ENCODE measurements around the gene SLC6A15.

Gene SLC6A15

DNA sequence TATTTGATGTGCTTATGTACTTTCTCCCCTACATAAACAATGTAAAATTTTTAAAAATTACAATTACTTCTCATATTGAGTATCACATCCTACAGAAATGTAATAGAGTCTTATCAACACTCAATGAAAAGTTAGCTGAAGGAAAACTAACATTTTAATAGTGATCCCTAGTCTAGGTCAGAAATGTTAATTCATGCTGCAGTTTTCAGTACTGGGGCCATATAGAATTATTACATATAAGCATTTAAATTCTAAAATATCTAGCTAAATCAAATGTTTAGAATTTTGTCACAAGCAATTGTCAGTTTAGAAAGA lies 37.8 kb downstream of the SLC6A15 start:
- DNase-seq (ENCODE audit: low read depth in 2 of 2), result no peak

DNA sequence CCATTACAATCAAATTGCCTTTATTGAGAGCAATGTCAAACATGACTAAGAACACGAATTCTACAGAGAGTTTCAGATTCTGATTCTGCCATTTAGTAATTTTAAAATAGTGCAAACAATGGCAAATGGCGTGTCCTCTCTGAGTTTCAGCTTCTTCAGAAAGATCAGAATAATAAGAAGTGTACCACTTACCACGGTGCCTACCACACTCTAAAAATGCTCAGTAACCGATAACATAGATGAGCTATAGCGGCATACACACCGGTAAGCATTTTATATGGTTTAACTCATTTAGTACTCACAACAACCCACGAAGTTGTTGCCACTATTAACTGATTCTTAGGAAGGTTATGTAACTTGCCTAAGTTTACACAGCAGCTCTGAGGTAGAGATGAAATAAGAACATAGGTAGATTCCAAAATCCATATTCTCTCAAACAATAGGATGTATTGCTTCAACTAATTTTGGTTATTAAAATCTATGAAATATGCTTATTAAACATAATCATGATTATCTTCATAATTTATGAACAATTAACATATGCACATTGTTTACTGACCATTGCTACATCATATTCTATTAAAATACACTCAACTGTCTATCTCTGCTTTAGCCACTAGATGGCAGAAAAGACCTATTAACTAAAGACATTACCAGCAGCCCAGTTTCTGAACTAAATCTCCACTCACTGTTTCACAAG lies 38.3 kb downstream of the SLC6A15 start:
- no peak for DNase-seq (ENCODE audit: low read depth in 2 of 2)

DNA sequence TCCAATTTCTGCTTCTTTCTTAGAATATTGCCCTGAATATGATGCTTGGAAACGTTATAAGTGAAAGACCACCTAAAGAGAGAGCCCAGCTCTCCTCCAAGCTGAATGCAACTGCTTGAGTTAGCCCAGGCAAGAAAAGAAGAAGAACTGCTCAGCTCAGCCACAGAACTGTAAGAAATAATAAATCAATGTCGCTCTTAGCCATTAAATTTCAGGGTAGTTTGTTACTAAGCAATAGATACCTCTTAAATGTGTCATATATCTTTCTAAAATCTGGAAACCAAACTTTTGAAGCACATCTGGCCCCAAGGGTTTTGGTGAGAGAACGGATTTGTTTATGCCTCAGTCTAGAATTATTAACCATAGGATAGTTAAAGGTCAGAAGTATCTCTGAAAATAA lies 50.4 kb downstream of the SLC6A15 start:
- DNase-seq (ENCODE audit: low read depth in 2 of 2), result no peak

DNA sequence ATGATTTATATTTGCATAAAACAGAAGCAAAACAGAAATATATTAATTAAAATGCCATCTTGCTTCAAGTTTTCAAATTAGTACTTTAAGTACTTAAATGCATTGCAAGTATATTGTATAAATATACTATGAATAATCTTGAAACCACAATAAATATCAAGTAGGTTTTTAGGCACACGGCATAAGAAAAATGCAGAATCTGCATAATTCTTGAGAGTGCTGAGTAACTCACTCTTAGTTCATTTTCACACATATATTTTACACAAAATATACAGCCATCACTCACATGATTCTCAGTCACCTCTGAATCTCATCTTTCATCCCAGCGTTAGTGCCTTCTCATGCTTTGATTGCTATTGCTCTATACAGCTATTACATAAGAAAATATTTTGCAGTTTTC lies 51.9 kb downstream of the SLC6A15 start:
- DNase-seq (ENCODE audit: low read depth in 2 of 2), result no peak

DNA sequence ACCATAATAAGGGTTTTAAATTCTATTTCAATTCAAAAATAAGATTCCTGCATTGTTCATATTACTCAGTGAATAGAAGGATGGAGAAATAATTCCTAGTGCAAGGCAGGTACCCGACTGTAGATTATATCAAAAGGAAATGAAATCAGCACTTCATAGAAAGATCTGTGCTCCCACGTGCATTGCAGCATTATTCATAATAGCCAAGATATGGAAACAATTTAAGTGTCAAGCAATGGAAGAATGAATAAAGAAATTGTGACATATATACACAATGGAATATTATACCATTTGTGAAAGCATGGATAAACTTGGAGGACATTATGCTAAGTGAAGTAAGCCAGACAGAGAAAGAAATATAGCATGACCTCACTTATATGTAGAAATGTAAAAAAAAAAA lies 53.8 kb downstream of the SLC6A15 start:
- DNase-seq (ENCODE audit: low read depth in 2 of 2), result no peak

DNA sequence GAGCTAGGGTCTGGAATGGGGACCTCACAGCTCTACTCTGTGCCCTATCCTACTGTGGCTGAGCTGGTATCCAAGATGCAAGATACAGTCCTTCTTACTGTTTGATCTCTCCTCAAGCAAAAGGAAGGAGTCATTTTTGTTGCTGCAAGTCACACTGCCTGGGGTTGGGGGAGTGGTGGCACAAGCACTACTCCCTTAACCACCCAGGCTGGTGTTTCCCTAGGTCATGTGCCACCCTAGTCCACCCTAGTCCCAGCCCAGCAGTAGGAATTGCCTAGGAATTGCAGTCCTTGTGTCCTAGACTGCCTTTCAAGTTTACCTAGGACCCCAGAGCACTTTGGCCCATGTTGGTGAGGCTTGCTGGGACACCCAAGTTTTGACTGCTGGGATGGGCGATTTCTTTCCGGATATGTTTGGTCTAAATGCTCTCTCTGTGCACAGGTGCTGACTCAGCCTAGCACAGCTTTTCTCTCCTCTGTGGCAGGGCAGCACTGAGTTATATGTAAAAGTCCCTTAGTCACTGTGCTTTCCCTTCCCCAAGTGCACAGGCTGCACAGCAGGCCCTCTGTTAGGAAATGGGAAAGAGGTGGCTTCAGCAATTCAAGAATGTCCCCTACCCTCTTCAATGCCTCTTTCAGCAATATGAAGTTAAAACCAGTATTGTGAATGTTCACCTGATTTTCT lies 54.9 kb downstream of the SLC6A15 start:
- no peak for DNase-seq (ENCODE audit: low read depth in 2 of 2)

DNA sequence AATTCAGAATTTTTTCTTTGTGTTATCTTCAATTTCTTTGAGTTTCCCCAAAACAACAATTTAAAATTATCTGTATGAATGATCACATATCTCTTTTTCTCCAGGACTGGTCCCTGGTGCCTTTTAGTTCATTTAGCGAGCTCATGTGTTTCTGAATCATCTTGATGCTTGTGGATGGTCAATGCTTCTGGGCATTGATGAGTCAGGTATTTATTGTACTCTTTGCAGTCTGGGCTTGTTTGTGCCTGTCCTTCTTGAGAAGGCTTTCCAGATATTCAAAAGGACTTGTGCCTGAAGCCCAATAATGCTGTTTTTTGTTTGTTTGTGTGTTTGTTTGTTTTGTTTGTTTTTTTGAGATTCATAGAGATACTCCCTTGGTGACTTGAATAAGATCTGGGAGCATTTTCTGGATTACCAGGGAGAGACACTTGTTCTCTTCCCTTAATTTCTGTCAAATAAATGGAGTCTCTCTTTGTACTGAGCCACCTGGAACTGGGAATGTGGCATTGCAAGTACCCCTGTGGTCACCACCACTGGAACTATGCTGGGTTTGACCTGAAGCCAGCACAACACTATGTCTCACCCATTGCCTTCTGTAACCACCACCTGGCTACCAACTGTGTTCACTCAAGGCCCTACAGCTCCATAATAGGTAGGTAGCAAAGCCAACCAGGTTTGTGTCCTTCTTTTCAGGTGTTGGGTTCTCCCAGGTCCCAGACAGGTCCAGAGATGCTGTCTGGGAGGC lies 56.3 kb downstream of the SLC6A15 start:
- no peak for DNase-seq (ENCODE audit: low read depth in 2 of 2)

DNA sequence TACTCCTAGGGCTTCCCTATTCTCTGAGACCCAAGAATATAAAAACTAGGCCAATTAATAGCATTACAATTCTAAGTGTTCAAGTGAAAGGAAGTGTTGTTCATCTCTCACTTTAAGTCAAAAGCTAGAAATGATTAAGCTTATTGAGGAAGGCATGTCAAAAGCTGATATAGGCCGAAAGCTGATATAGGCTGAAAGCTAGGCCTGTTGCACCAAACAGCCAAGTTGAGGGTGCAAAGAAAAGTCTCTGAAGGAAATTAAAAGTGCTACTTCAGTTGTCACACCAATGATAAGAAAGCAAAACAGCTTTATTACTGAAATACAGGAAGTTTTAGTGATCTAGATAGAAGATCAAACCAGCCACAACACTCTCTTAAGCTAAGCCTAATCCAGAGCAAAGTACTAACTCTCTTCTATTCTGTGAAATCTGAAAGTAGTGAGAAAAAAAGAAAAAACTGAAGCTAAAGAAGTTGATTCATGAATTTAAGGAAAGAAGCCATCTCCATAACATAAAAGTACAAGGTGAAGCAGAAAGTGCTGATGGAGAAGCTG lies 68.9 kb downstream of the SLC6A15 start:
- no peak for DNase-seq (ENCODE audit: low read depth in 2 of 2)

DNA sequence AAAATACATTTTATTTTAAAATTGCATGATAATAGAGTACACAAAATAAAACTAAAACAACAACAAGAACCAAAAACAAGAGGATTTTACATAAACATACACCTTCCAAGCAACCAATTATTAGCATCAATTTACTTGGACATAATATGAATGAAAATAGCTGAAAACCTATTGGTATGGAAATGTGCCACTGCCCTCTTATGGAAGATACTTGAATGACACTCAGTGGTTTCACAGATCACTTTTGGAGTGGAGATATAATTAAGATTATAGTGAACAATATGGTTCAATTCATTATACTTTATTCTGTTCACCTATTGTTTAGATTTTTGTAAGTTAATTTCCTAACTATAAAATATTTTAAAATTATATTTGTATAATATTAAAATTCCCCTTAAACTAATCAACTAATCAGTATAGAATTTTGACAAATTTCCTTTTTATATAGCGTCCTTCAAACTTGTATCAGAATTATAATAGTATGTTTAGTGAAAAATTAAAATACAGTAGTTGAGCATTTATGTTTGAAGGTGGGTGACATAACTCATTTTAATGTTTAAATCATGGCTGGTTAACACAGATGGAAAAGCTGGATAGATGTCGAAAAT lies 70.1 kb downstream of the SLC6A15 start:
- DNase-seq (ENCODE audit: low read depth in 2 of 2), result no peak

DNA sequence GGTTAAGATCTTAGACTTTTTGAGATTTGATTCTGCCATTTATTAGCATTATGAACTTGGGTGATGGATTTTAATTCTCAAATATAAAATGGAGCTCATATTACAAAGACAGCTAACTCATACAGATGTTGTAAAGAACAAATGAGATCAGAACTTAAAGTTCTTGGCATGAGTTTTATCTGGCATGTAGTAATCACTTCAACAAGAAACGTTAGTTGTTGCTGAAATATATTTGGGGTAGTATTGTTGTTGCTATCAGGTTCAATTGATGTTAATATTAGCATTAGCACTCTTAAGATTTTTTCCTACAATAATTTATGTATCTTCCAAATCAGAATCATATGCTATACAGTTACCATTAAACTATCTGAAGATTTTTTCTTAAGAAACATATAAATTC lies 71.0 kb downstream of the SLC6A15 start:
- no peak for DNase-seq (ENCODE audit: low read depth in 2 of 2)

DNA sequence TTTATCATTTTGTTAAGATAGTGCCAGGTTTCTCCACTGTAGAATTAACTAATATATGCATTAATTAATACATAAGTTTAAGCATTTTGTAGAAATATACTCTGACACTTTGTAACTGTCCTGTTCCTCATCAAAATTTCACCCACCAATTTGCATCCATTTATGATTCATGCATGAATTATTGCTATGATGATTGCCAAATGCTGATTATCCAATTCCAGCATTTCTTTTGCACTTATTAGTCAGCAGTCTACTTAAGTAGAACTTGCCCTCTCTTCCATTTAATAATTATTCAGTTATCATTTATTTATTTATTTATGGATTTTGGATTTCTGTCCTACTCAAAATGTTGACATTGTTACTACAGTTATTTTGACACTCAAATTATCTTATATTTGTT lies 72.2 kb downstream of the SLC6A15 start:
- DNase-seq (ENCODE audit: low read depth in 2 of 2), result no peak

DNA sequence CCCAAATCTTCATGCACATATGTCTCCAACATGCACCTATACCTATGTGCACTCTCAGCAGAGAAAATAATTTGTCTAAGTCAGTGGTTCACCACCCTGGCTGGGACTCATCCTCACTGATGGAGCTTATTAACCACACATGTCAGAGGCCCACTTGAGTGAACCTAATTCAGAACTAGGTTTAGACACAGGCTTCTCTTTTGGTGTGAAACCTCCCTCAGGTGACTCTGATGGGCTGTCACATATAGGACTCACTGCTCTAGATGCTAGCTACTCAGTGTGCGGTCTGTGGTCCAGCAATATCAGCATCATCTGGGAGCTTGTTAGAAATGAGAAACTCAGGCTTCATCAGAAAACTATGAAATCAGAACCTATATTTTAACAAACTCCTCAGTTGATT lies 85.7 kb downstream of the SLC6A15 start:
- DNase-seq (ENCODE audit: low read depth in 2 of 2), result no peak

DNA sequence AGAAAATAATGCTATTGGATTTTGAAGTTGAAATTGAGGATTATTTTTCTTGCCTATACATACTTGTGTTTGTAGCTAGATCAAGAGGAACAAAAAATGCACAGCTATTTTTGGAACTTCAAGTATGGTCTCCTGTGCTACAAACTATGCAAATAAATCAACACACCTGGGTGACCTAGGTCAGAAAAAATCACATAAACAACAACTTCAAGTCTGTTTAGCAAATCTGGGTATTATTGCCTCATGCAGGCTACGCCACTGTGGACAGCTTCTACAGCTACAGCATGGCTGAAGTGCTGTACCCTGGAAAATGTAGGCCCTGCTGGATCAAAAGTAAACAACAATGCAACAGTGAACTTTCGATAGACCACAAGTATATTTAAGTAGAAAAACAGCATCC lies 87.5 kb downstream of the SLC6A15 start:
- no peak for DNase-seq (ENCODE audit: low read depth in 2 of 2)

DNA sequence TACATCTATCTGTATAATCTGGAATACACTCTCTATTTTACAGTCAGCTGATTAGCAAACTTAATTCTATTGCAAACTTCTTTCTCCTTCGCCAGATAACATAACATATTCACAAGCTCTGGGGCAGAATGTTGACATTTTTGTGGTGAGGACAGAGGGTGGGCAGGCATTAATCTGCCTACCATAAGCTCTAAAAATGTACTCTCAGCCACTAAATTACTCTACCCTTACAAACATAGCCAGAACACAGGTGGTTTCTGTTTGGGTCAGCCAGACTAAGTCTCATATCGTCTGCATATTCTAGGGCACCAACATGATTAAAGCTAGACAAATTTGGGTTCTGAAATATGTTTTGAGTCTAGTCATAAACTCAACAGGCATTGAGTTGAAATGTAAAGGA lies 90.1 kb downstream of the SLC6A15 start:
- no peak for DNase-seq (ENCODE audit: low read depth in 2 of 2)

DNA sequence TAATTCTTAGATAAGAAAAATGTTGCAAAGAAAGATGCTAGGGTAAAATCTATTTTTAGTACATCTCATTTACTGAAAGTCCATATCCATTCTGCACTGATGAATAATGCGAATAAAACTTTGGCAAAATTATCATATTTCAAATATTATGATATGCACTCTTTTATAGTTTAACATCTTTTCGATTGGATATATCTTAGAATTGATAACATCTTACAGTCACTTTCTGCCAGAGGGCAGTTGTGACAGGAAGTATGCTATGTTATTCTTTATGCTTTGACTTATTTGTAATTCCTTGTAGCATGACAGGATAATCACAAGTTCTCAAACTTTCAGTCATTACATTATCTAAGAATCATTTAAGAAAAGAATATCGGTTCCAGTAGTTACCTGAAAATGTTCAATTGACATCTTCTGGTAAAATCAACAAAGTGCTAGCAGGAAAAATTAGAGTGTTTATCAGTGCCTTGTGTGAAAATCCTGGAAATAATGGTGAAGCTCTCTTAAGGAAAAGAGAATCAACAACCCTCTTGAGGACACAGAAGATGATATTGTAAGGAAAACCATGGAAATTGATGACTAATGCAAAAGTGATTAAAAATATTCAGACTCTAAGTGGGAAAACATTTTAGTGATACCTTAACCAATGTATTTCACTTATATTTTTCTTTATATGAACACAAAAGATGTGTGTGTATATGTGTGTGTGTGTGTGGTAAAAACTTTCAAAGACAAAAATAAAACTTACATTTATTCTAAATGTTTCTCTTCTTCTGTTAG lies 95.5 kb downstream of the SLC6A15 start:
- no peak for DNase-seq (ENCODE audit: low read depth in 2 of 2)

DNA sequence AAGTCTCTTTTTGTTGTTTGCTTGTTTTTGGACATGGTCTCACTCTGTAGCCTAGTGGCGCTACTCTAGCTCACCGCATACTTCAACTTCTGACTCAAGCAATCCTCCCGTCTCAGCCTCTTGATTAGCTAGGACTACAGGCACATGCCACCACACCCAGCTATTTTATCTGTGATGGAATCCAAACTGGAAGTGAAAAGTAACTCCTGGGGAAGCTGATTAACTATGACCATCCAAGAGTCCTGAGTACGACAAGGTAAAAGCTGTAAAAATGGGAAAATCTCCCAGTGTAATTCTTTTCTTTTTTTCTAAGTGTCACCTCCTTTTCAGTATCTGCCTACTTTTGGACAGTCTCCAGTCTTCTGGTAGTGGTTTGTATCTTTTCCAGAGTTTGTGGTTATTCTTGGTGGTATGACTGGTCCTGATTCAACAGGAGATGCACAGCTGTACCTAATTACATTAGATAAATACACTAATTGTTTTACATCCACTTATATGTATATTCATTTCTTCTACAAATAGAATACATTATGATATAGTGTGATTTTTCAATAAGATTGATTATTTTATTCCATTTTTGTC lies 97.8 kb downstream of the SLC6A15 start:
- DNase-seq (ENCODE audit: low read depth in 2 of 2), result no peak

DNA sequence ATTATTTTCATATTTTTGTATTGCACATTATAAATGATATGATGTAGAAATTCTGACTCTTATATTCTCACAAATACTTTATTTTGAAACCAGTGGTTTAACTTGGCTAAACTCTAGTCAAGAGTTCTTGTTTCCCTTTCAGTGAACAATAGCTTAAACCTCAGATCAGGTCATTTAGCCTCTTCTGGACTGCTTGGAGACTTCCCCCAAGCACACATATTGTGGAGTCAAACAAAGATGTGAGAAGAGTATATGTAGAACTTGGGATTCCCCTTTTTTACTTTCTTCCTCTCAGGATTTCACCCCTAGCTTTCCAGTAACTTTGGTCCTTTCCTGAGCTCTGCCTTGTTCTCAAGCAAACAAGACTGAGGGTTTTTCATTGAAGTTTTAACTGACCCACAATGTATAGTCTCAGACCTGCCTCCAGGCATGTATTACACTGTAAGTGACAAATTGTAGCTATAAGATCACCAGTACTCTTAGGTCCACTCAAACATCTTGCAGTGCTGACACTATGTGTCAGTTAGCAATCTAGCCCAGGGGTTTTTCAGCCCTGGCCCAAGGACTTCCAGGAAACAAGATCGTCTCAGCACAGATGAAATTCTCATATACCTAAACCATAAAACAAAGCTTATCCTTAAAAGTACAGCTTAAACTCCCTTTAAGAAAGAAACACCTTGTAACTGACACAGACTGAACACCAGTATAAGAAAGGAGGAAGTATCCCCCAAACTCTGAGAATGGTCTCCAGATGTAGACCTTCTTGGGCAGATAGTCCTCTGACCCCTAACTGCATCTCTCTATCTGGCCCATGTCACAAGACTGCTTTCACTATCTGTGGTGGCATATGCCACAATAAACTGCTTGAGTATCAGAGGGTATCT lies 98.6 kb downstream of the SLC6A15 start:
- no peak for DNase-seq (ENCODE audit: low read depth in 2 of 2)

DNA sequence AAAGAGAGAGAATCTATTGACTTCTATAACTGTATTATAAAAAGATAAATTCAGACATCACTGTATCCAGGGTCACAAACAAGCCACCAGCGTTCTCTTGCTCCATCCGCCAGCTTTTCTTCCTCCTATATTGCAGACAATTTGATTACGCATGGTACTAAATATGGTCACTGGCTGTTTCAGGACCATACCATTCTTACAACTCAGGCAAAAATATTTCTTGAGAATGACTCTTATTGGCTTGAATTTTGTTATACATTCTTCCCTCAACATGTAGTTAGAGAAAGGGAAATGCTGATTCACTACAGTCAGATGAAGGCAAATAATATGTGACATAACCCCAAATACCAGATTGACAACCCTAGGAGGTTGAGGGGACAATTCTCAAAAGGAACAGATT lies 101.3 kb downstream of the SLC6A15 start:
- no peak for DNase-seq (ENCODE audit: low read depth in 2 of 2)

DNA sequence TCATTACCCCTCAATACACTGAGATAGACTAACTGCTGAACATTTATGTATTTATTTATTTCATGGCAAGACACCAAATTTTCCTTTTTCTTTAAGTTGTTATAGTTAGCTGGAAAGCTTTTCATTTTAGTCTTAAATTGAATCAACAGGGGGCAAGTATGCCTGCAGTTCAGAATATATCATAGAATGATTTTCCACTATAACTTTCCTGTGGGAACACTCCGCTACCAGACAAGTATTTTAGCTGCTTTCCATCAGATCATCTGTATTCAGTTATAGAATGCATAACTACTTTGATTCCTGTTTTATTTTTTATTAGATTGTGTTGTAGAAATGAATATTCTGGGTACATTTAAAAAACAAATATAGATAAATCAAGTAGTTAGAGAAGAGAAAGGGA lies 102.0 kb downstream of the SLC6A15 start:
- no peak for DNase-seq (ENCODE audit: low read depth in 2 of 2)

Measured in stimulated activated CD8-positive, alpha-beta memory T cell treated with anti-CD3 and anti-CD28 coated beads, Interleukin-2, amount 100 ng/mL, for 1 hour (primary cell).